Motor neuron (in vitro differentiated cells): ENCODE results near the gene AKR1C2. TPM values are rescaled to one million over a fixed set of nuclear protein-coding genes. Genes with fewer than 3 reads are reported as not detected.
"Not testable (repeated sequence)": the region's sequence is repeated elsewhere in the genome, so short reads cannot be mapped to it uniquely, and the experiment has no call there.

ENCODE experiments used
- ATAC-seq, 8 experiments: fragments of 200-7000 bp; cut with Tn5 transposase; replicated peaks in 6 of 8; 2 replicates each; pipeline ENCODE4 v1.8.0; 2021; ENCODE audit warnings: mild to moderate bottlenecking in 8 of 8, moderate library complexity in 8 of 8
- H3K27ac ChIP-seq, 2 donors: fragments of 250-450 bp; sonication (Bioruptor Pico); 2 replicates each; pipeline ENCODE4 v1.9.0; 2021; ENCODE audit warnings: antibody characterized with exemption in 2 of 2, mild to moderate bottlenecking in 2 of 2, moderate library complexity in 1 of 2
- H3K4me1 ChIP-seq, 2 donors: fragments of 250-450 bp; sonication (Bioruptor Pico); replicated peaks in 1 of 2; 2 replicates each; pipeline ENCODE4 v1.6.1; 2021; ENCODE audit warnings: antibody characterized with exemption in 2 of 2, mild to moderate bottlenecking in 2 of 2, moderate library complexity in 1 of 2
- H3K4me3 ChIP-seq, 5 donors: fragments of 250-450 bp; sonication (Bioruptor Pico); 2 replicates each; pipeline ENCODE4 v1.9.0; 2021; ENCODE audit warnings: antibody characterized with exemption in 5 of 5, mild to moderate bottlenecking in 5 of 5, moderate library complexity in 4 of 5
- WGBS, 10 experiments: fragments of 450-650 bp; shearing (Covaris generic); methylation state at CpG; one replicate each; pipeline ENCODE4 v1.0.0; 2022; 5-methylcytosine and 5-hydroxymethylcytosine counted together
- in situ Hi-C, 9 experiments: fragments of 400-800 bp; cut with MboI; loops; one replicate each; pipeline ENCODE4 v1.15.0; 2021; ENCODE audit warnings: low sequenced_read_pairs in 9 of 9, low pct_unique_long_range_greater_than_20kb in 2 of 9; ENCODE audit not compliant: unreplicated experiment in 9 of 9
- total RNA-seq, 8 experiments: library from RNA; unstranded; fragments of 300-600 nt; gene quantifications; 2 replicates each; pipeline versions ENCODE4 v1.2.3 to v1.2.4, GENCODE V29; 2022

AKR1C2 gene
- total RNA-seq, 8 experiments from 2014 or later, result 2.5 to 62.5 (median 40.5) TPM

DNA sequence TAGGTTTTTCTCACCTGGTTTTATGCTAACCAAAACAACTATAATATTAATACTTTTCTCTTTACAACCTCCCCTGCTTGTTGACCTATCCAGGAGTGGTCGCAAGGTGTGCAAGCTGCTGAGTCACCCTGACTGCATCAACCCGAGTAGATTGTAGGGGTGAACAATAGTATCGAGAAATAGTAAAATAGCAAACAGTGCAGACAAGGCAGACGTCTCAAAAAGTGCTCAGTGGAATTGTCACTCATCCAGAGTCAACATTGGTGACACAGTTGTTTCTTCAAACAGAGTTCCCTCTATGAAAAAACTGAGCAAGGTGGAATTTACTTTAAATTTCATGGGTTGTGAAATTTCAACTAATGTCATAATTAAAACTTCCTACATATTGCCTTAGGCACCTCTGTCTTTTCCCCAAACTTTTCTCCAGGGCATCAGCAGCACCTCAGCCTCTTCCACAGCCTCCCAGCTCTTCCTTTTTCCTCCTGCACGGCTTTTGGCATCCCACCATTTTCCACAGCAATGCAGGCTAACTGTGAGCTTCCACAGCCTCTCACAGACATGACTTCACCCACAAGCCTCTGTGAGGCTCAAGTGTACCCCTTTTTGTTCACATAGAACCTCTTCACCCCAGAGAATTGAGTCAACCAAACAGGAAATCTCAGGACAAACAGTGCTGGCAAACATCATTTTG lies 46.6 kb downstream of the AKR1C2 start:
- H3K4me3 ChIP-seq, H3K27ac ChIP-seq, ATAC-seq, H3K4me1 ChIP-seq: not testable (repeated sequence)
- WGBS, 10 experiments, result 94 to 100% (median 96%) methylated on average over 1 to 3 of the region's 5 CpGs; no CpG with 5 or more reads in 5 of the 10 experiments
- in situ Hi-C loops, result loop anchor here in 1 of 9 experiments (25.0 kb wide), 1 partner anchor 95 kb away; no protein-coding TSS in a partner anchor

DNA sequence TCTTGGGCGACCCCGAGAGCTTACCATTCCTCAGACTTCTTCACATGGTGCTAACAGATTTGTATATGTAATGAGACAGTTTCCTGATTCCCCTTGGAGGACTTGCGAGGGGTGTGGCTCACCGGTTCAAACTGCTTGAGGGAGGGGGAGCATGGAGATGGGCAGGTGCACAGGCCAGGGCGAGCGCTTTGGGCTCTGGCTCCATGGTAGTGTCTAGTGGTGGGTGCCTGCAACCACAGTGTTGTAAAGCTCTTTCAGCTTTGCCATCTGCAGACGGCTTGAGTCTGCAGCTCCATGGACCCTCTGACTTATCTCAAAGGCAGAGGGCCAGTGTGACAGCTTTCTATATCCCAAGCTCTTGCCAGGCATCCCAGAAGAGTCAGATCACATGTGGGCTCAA lies 47.6 kb downstream of the AKR1C2 start:
- in situ Hi-C loops, result loop anchor here in 1 of 9 experiments (25.0 kb wide), 1 partner anchor 94 kb away; no protein-coding TSS in a partner anchor
- no CpG with 5 or more reads among the region's 7 CpGs for WGBS, 10 experiments
- not testable (repeated sequence) for H3K4me1 ChIP-seq, H3K27ac ChIP-seq, H3K4me3 ChIP-seq, ATAC-seq

DNA sequence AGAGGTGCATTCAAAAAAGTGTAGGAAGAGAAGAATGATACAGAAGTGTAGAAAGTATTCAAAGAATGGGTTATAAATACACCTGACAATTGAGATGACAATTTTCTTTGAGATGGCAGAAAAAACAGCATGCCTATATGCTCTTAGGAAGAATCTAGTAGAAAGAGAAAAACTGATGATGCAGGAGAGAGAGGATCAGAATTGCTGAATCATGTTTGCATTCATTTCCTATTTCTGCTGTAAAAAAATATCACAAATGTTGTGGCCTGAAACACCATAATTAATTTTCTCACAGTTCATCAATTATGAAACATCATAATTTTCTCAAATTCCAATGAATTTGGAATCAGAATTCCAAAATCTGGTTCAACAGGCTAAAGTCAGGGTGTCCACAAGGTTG lies 50.3 kb downstream of the AKR1C2 start:
- no peak overlapping the region for H3K4me3 ChIP-seq
- H3K4me1 ChIP-seq, result no peaks in the 10 kb centered on the region
- in situ Hi-C loops, result loop anchor here in 1 of 9 experiments (25.0 kb wide), 1 partner anchor 91 kb away; no protein-coding TSS in a partner anchor
- H3K27ac ChIP-seq, result no peak overlapping the region
- ATAC-seq, result no peak

DNA sequence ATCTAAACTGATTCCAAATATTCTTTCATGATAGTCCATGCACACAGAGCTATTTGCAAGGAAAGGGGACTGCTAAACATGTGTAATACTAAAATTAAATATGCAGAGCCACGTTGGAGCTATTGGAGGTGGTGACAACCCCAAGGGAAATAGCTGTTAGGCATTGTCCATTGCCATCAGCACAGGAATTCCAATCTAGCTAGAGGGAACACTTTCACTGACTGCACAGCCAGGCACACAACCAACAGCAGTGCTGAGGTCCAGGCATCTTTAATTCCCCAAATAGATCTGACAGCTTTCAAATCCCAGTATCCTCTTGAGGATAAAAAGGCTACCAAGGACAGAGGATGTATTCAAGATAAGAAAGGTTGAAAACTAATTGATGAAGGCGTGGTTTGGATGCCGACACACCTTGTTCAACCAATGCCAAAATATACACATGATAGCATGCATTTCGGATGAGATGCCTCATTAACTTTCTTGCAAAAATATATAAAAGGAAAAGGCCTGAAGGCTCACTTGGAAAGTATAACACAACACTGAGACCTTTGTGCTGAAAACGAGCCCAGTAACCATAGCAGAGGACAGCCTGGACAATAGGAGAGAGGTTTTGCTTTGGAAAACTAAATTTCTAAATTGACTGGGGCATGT lies 52.0 kb downstream of the AKR1C2 start:
- 43 to 100% (median 71%) methylated on average over 1 to 4 of the region's 5 CpGs; no CpG with 5 or more reads in 5 of the 10 experiments for WGBS, 10 experiments
- in situ Hi-C loops, result loop anchor here in 1 of 9 experiments (25.0 kb wide), 1 partner anchor 89 kb away; no protein-coding TSS in a partner anchor
- ATAC-seq, result not testable (repeated sequence)

DNA sequence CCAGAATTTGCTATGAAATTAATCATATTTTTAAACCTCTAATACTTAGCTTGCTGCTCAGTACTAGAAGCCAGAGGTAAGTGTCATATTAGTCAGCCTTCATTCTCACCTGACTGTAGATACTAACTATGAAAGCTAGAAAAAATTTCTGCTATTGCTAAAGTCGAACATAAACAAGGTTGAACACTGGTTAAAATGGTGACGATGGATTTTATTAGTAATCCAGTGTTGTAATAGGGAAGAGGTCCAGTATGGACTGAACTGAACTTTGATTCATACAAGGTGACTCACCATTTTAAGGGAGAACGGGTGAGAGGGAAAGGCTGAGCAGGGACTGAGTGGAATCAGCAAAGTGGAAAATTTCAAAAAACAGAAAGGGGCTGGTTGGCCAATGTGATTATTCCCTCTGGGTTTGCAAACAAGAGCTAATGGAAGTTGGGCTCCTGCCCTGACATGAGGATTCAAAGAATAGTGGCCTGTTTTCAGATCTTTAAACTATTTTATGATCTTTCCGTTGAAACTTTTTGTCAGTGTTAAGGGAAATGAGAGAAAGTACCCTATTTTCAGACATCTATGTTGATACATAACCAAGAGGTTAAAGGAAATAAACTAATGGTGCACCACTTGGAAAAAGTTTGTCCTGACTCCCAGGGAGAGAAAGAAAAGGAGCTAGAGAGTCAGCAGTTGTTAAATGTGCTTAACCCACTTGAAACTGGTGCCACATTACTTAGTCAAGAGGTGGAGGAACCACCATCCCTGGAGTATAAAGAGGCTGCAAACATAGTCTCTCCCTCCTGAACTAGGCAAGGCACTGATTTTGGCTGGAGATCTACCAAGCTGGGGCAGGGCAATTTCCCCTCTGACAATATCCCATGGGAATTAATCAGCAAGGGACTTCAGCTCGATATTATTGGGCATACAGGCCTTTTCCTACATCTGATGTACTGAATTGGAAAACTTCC lies 55.7 kb downstream of the AKR1C2 start:
- peak in 3 of 8 experiments; percentile 58 to 76 (median 76) for ATAC-seq
- 5 to 86% (median 46%) methylated on average over 1 to 4 of the region's 5 CpGs for WGBS, 10 experiments
- in situ Hi-C loops, result no loop called here
- H3K27ac ChIP-seq, result no peak overlapping the region
- H3K4me3 ChIP-seq, result no peak overlapping the region
- H3K4me1 ChIP-seq, result peaks cover 0 to 3% of the 10 kb centered on the region in 2 donors

More for the DNA sequence above, 52.0 kb downstream of the AKR1C2 start:
- not testable (repeated sequence) for H3K27ac ChIP-seq, H3K4me3 ChIP-seq, H3K4me1 ChIP-seq

DNA sequence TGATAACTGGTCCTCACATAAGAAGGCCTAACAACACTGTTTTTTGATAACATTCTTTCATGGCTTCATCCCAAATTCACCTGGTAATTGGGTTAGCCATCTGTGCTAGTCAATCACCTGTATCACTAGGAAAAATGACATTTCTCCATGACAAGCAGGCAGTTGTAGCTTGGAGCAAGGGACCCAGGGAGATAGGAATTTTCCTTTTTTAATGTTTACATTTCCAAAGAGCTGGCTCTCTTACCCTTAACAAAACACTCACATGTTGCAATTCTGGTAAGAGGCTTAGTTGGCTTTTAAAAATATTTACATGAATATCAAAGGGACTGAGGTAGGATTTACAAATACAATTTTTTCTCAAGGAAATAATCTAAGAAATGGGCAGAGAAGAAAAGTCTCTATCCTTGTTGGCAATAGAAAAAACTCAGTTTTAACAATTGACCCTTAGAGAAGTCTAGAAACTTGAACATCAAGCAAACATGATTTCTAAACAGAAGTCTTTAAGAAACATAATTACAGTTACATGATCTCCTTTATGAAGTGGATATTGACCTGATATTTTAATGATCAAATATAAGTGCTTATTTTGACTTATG lies 56.5 kb downstream of the AKR1C2 start:
- peaks cover 0 to 3% of the 10 kb centered on the region in 2 donors for H3K4me1 ChIP-seq
- in situ Hi-C loops, result no loop called here
- no peak overlapping the region for H3K27ac ChIP-seq
- H3K4me3 ChIP-seq, result no peak overlapping the region
- peak in 1 of 8 experiments; percentile 17 for ATAC-seq

DNA sequence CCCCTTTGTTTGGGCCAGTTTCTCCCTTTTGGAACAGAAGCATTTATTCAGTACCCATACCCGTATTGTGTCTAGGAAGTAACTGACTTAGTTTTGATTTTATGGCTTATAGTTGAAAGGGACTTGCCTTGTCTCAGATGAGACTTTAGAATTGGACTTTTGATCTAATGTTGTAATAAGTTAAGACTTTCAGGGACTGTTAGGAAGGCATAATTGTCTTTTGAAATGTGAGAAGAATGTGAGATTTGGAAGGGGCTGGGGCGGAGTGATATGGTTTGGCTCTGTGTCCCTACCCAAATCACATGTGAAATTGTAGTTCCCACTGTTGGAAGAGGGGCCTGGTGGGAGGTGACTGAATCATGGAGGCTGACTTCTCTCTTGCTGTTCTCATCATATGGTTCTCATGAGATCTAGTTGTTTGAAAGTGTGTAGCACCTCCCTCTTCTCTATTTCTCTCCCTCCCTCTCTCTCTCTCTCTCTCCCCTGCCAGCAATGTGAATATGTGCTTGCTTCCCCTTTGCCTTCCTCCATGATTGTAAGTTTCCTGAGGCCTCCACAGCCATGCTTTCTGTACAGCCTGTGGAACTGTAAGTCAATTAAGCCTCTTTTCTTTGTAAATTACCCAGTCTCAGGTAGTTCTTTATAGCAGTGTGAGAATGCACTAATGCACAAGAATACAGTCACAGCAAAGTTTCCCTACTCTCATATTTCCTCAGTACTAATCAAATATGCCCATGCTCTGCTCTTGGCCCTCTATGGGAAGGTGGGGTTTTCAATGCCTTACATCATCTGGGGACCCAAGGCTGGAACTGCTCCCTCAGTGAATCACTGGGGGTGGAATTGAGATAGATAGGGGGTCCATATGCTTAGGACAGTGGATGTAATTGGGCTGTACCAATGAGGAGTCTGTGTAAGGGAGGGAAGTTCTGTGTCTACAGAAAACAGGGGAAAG lies 57.6 kb downstream of the AKR1C2 start:
- in situ Hi-C loops, result no loop called here
- Histone ChIP-seq H3K4me1 (peaks cover 0 to 3% of the 10 kb centered on the region in 2 donors), H3K27ac (no peak overlapping the region), H3K4me3 (no peak overlapping the region)
- 60 to 100% (median 97%) methylated on average over 1 to 2 of the region's 2 CpGs; no CpG with 5 or more reads in 4 of the 10 experiments for WGBS, 10 experiments
- no peak for ATAC-seq

DNA sequence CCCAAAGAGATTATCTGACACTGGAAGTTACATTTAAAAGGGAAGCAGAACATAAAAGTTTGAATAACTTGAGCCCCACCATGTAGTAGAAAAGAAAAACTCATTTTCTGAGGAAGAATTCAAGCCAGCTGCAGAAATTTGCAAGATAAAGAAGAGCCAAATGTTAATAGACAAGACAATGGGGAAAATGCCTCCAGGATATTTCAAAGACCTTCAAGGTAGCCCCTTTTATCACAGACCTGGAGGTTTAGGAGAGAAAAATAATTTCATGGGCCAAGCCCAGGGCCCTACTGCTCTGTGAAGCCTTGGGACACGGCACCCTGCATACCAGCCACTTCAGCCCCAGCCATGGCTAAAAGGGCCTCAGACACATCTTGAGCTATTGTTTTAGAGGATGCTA lies 58.8 kb downstream of the AKR1C2 start:
- no peak for ATAC-seq
- WGBS, 10 experiments, result 100% methylated on average over 1 of the region's 1 CpG; no CpG with 5 or more reads in 9 of the 10 experiments
- no peak overlapping the region for H3K27ac ChIP-seq

DNA sequence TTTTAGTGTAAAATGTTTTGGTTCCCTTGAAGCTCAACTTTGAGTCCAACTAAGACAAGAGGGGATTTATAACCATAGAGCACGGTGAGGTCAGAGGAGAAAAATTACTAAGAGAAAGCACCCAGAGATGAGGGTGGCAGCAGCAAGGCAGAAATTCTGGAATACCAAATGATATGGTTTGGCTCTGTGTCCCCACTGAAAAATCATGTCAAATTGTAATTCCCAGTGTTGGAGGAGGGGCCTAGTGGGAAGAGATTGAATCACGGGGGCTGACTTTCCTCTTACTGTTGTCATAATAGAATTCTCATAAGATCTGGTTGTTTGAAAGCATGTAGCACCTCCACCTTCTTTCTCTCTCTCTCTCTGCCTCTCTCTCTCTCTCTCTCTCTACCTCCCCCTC lies 59.8 kb downstream of the AKR1C2 start:
- H3K27ac ChIP-seq, result no peak overlapping the region
- H3K4me1 ChIP-seq, result peaks cover 0 to 3% of the 10 kb centered on the region in 2 donors
- no peak overlapping the region for H3K4me3 ChIP-seq
- in situ Hi-C loops, result no loop called here
- WGBS, 10 experiments, result 17 to 100% (median 75%) methylated on average over 1 to 2 of the region's 2 CpGs
- ATAC-seq, result no peak

More for the DNA sequence above, 58.8 kb downstream of the AKR1C2 start:
- peaks cover 0 to 3% of the 10 kb centered on the region in 2 donors for H3K4me1 ChIP-seq
- H3K4me3 ChIP-seq, result no peak overlapping the region
- in situ Hi-C loops, result no loop called here

DNA sequence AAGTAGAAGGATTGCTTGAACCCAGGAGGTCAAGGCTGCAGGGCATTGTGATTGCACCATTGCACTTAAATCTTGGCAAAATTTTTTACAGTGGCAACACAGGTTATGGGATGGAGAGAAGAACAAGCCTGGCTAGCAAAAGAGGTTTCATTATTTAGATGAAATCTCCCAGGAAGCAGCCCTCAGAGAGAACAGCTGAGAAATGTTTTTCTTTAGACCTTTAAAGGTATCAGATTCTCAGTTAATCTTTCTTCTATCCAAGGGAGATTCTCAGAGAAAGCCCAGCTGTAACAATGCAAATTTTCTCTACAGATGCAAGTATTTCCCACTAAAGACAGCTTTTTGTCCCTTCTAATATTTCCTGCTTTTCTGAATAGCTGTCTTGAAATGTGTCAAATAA lies 60.2 kb downstream of the AKR1C2 start:
- H3K4me1 ChIP-seq, in situ Hi-C loops, ATAC-seq, H3K4me3 ChIP-seq, H3K27ac ChIP-seq: not testable (repeated sequence)

DNA sequence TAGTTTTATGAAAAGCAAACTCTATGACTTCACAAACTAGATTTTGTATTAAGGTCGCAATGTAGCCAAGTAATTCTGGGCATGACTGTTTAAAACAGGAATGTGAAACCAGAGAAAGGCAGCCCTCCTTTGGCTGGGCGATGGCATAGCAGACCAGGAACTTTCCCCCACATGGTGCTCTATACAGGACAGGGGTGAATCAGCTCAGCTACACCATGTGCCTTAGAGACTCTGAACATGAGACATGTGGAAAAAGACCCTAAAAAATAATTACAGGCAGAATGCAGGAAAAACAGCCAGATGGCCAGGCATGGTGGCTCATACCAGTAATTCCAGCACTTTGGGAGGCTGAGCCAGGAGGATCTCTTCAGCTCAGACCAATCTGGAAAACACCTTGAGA lies 60.7 kb downstream of the AKR1C2 start:
- 0 to 100% (median 100%) methylated on average over 1 to 2 of the region's 2 CpGs; no CpG with 5 or more reads in 2 of the 10 experiments for whole genome bisulfite sequencing, 10 experiments
- H3K4me1 ChIP-seq, in situ Hi-C loops, H3K4me3 ChIP-seq, H3K27ac ChIP-seq: not testable (repeated sequence)
- ATAC-seq, result peak in 5 of 8 experiments; percentile 9 to 43 (median 30)
